ENCODE data around the gene AKNA. TPM values are rescaled to one million over a fixed set of nuclear protein-coding genes. Genes with fewer than 3 reads are reported as not detected.
A peak's percentile ranks its signal among the peaks of the same experiment; 100 is the strongest.

AKNA gene
- total RNA-seq, 1 donor from 2014 or later: 14.6 TPM

- no peak for DNase-seq (ENCODE audit: low read depth)
- no peak overlapping the region for H3K4me3 ChIP-seq (ENCODE audit: low read depth, low read length)
- TF ChIP-seq CTCF (conservative IDR thresholded peaks at IDR 0.05; ENCODE audit: low read depth, low read length): no peak
These were observed 88.3 kb downstream of the AKNA start for GRCh38 chr9:114299286-114300152.

- H3K4me3 ChIP-seq (ENCODE audit: low read depth, low read length): no peak overlapping the region
- no peak for TF ChIP-seq CTCF (conservative IDR thresholded peaks at IDR 0.05; ENCODE audit: low read depth, low read length)
- no peak for DNase-seq (ENCODE audit: low read depth)
These were observed 91.4 kb downstream of the AKNA start for GRCh38 chr9:114296338-114296737.

DNA sequence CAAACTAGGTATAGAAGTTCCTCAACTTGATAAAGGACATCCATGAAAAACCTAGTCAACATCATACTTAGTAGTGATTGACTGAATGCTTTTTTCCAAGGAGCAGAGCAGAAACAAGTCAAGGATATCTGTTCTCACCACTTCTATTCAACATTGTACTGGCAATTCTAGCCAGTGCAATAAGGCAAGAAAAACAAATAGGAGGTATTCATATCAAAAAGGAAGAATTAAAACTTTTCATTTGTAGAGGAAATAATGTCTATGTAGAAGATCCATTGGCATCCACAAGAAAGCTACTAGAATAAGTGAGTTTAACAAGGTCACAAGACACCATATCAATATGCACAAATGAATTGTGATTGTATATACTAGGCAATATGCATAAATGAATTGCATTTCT, 93.1 kb downstream of the AKNA start:
- DNase-seq (ENCODE audit: low read depth): no peak
- H3K4me3 ChIP-seq (ENCODE audit: low read depth, low read length): no peak overlapping the region
- TF ChIP-seq CTCF (conservative IDR thresholded peaks at IDR 0.05; ENCODE audit: low read depth, low read length): no peak

- no peak for DNase-seq (ENCODE audit: low read depth)
- H3K4me3 ChIP-seq (ENCODE audit: low read depth, low read length): no peak overlapping the region
- TF ChIP-seq CTCF (conservative IDR thresholded peaks at IDR 0.05; ENCODE audit: low read depth, low read length): no peak
These were observed 95.7 kb downstream of the AKNA start for GRCh38 chr9:114291886-114292590.

DNA sequence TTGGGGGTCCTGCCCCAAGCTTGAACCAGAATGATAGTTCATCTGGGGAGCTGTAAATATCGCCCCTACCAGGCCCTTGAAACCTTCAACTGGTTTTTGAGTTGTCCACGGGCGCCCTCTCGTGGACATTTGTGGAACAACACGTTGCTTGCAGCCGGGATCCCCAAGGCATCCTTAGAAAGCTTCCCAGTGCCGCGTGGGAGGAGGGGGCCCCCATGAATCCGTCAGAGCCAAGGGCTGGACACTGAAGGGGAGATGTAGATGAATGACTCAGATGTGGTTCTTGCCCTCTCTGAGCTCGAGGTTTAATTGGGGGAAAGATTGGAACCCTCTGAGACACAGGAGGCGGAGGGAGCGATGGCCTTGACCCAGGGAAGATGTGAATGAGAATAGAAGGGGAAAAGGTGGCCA, 96.7 kb downstream of the AKNA start:
- no peak for DNase-seq (ENCODE audit: low read depth)
- peak; percentile 79 for TF ChIP-seq CTCF (conservative IDR thresholded peaks at IDR 0.05; ENCODE audit: low read depth, low read length)
- H3K4me3 ChIP-seq (ENCODE audit: low read depth, low read length): no peak overlapping the region

- no peak for TF ChIP-seq CTCF (conservative IDR thresholded peaks at IDR 0.05; ENCODE audit: low read depth, low read length)
- no peak overlapping the region for H3K4me3 ChIP-seq (ENCODE audit: low read depth, low read length)
- no peak for DNase-seq (ENCODE audit: low read depth)
These were observed 97.2 kb downstream of the AKNA start for GRCh38 chr9:114290561-114290986.

Data from epithelial cell of proximal tubule (primary cell).